ENCODE measurements around the gene GBP3.

GRCh38 chr1:88985692-88986091 is 37.0 kb downstream of the GBP3 start:
- TF ChIP-seq CTCF (IDR thresholded peaks at IDR 0.05) (no peak), POLR2A (IDR thresholded peaks at IDR 0.05) (no peak)

Measured in adrenal gland (tissue), 5 donors.